Neural progenitor cell (in vitro differentiated cells): Measurements from ENCODE around the gene FBN2. TPM values are rescaled to one million over a fixed set of nuclear protein-coding genes. Genes with fewer than 3 reads are reported as not detected.
A peak's percentile ranks its signal among the peaks of the same experiment; 100 is the strongest.

Experiments
- DNase-seq: peaks from one replicate; pipeline ENCODE4 v3.0.0-alpha.2; 2016; ENCODE audit warnings: low spot score
- H2AFZ ChIP-seq: fragments of 200-600 bp; sonication (generic); replicated peaks from 2 replicates; pipeline ENCODE4 v1.6.1; 2016; ENCODE audit warnings: antibody characterized with exemption
- H3F3A ChIP-seq: fragments of 200-600 bp; sonication (generic); 2 replicates; pipeline ENCODE4 v1.6.1; 2016; ENCODE audit warnings: antibody characterized with exemption, low read depth
- H3K27ac ChIP-seq: fragments of 200-600 bp; sonication (generic); 2 replicates; pipeline ENCODE4 v1.5.1; 2016; ENCODE audit warnings: mild to moderate bottlenecking
- H3K27me3 ChIP-seq: fragments of 200-600 bp; sonication (generic); 2 replicates; pipeline ENCODE4 v1.6.1; 2016; ENCODE audit warnings: mild to moderate bottlenecking, moderate library complexity
- H3K36me3 ChIP-seq: fragments of 200-600 bp; sonication (generic); 2 replicates; pipeline ENCODE4 v1.5.1; 2016
- H3K4me1 ChIP-seq: fragments of 200-600 bp; sonication (generic); 2 replicates; pipeline ENCODE4 v1.6.1; 2016; ENCODE audit warnings: mixed run types
- H3K4me2 ChIP-seq: fragments of 200-600 bp; sonication (generic); 2 replicates; pipeline ENCODE4 v1.6.1; 2016
- H3K4me3 ChIP-seq: fragments of 200-600 bp; sonication (generic); 2 replicates; pipeline ENCODE4 v1.5.1; 2016
- H3K79me2 ChIP-seq: fragments of 200-600 bp; sonication (generic); 2 replicates; pipeline ENCODE4 v1.6.1; 2016; ENCODE audit warnings: low read depth
- H3K9ac ChIP-seq: fragments of 200-600 bp; sonication (generic); 2 replicates; pipeline ENCODE4 v1.6.1; 2016
- H3K9me3 ChIP-seq: fragments of 200-600 bp; sonication (generic); 2 replicates; pipeline ENCODE4 v1.5.1; 2016; ENCODE audit warnings: low read depth
- H4K20me1 ChIP-seq: fragments of 200-600 bp; sonication (generic); 2 replicates; pipeline ENCODE4 v1.6.1; 2016; ENCODE audit warnings: low read depth
- H3K27ac Mint-ChIP-seq: 3 replicates; pipeline ENCODE4 v1.8.0; 2021; ENCODE audit warnings: mixed read lengths
- H3K27me3 Mint-ChIP-seq: 2 replicates; pipeline ENCODE4 v1.8.0; 2022; ENCODE audit warnings: low read depth, mild to moderate bottlenecking, inconsistent platforms, moderate library complexity, mixed read lengths; ENCODE audit not compliant: insufficient read depth
- H3K36me3 Mint-ChIP-seq: 3 replicates; pipeline ENCODE4 v1.8.0; 2021; ENCODE audit warnings: mixed read lengths
- H3K4me1 Mint-ChIP-seq: 3 replicates; pipeline ENCODE4 v1.8.0; 2021; ENCODE audit warnings: mixed read lengths
- H3K4me3 Mint-ChIP-seq: 3 replicates; pipeline ENCODE4 v1.8.0; 2021; ENCODE audit warnings: mild to moderate bottlenecking, moderate library complexity, mixed read lengths
- H3K9me3 Mint-ChIP-seq: 3 replicates; pipeline ENCODE4 v1.8.0; 2020; ENCODE audit warnings: mixed read lengths
- CTCF ChIP-seq: fragments of 200-600 bp; sonication (generic); IDR thresholded peaks from 2 replicates; pipeline ENCODE4 v1.5.1; 2017; ENCODE audit warnings: antibody characterized with exemption, mild to moderate bottlenecking
- EZH2 ChIP-seq: fragments of 200-600 bp; sonication (generic); IDR thresholded peaks from 2 replicates; pipeline ENCODE4 v1.6.1; 2017; ENCODE audit warnings: antibody characterized with exemption, mild to moderate bottlenecking, moderate library complexity
- EZH2phosphoT487 ChIP-seq: fragments of 200-600 bp; sonication (generic); IDR thresholded peaks from 2 replicates; pipeline ENCODE4 v1.6.1; 2017; ENCODE audit warnings: antibody characterized with exemption
- total RNA-seq: library from RNA; depleted of rRNA; stranded (reverse); fragments of >200 nt; gene quantifications from 2 replicates; pipeline ENCODE4 v1.2.3, GENCODE V29; 2015; ENCODE audit warnings: low replicate concordance

The FBN2 gene
- total RNA-seq, 1 donor from 2014 or later, result 88.1 TPM

- no peak overlapping the region for H3K4me3 ChIP-seq
- Mint-ChIP-seq H3K36me3 (no peaks in the 10 kb centered on the region), H3K4me3 (no peak overlapping the region)
Measured at GRCh38 chr5:128541385-128541784, 3.3 kb upstream of the FBN2 start.

GRCh38 chr5:128539038-128539429 lies 989 bp upstream of the FBN2 start:
- H3K4me2 ChIP-seq, result peak overlapping the region; percentile 87
- peaks cover 9% of the 10 kb centered on the region for H4K20me1 ChIP-seq
- H3K27me3 ChIP-seq, result peaks cover 30% of the 10 kb centered on the region
- peaks cover 11% of the 10 kb centered on the region for H3K4me1 ChIP-seq
- peak overlapping the region; percentile 93 for H2AFZ ChIP-seq
- H3K79me2 ChIP-seq, result peaks cover 35% of the 10 kb centered on the region
- no peak for DNase-seq
- Mint-ChIP-seq H3K4me1 (peaks cover 24% of the 10 kb centered on the region), H3K36me3 (peaks cover 4% of the 10 kb centered on the region), H3K27ac (no peak overlapping the region), H3K4me3 (peak overlapping the region; percentile 92), H3K9me3 (no peaks in the 10 kb centered on the region), H3K27me3 (peaks cover 7% of the 10 kb centered on the region)
- peak overlapping the region; percentile 62 for H3K27ac ChIP-seq
- H3K9ac ChIP-seq, result no peak overlapping the region
- H3K4me3 ChIP-seq, result peak overlapping the region; percentile 82
- TF ChIP-seq EZH2phosphoT487 (no peak), EZH2 (no peak), CTCF (no peak)
- no peaks in the 10 kb centered on the region for H3K36me3 ChIP-seq
- H3K9me3 ChIP-seq, result peaks cover 3% of the 10 kb centered on the region
- peaks cover 34% of the 10 kb centered on the region for H3F3A ChIP-seq

More at GRCh38 chr5:128541385-128541784, 3.3 kb upstream of the FBN2 start:
- H3K27ac Mint-ChIP-seq, result no peak overlapping the region
- peaks cover under 1% of the 10 kb centered on the region for H3K4me1 ChIP-seq
- TF ChIP-seq CTCF (no peak), EZH2 (no peak), EZH2phosphoT487 (no peak)
- H3K79me2 ChIP-seq, result peaks cover 13% of the 10 kb centered on the region
- peaks cover 14% of the 10 kb centered on the region for H3K9me3 ChIP-seq
- H3K4me2 ChIP-seq, result no peak overlapping the region
- no peak overlapping the region for H2AFZ ChIP-seq
- H3K4me1 Mint-ChIP-seq, result peaks cover 6% of the 10 kb centered on the region
- H3F3A ChIP-seq, result peaks cover 30% of the 10 kb centered on the region
- peaks cover 4% of the 10 kb centered on the region for H3K27me3 Mint-ChIP-seq
- H3K36me3 ChIP-seq, result peaks cover 8% of the 10 kb centered on the region
- no peak overlapping the region for H3K9ac ChIP-seq
- H3K27me3 ChIP-seq, result peaks cover 16% of the 10 kb centered on the region
- H3K9me3 Mint-ChIP-seq, result no peaks in the 10 kb centered on the region
- no peaks in the 10 kb centered on the region for H4K20me1 ChIP-seq
- H3K27ac ChIP-seq, result no peak overlapping the region
- DNase-seq, result no peak

- no peak for TF ChIP-seq EZH2
- TF ChIP-seq EZH2phosphoT487, result no peak
- TF ChIP-seq CTCF, result no peak
- no peak overlapping the region for H3K27ac Mint-ChIP-seq
- peaks cover 15% of the 10 kb centered on the region for H4K20me1 ChIP-seq
- no peaks in the 10 kb centered on the region for H3K36me3 ChIP-seq
- peaks cover 11% of the 10 kb centered on the region for H3K4me1 ChIP-seq
- peaks cover 35% of the 10 kb centered on the region for H3K79me2 ChIP-seq
- H3F3A ChIP-seq, result peaks cover 34% of the 10 kb centered on the region
- no peaks in the 10 kb centered on the region for H3K9me3 ChIP-seq
- no peaks in the 10 kb centered on the region for H3K9me3 Mint-ChIP-seq
- peaks cover 4% of the 10 kb centered on the region for H3K36me3 Mint-ChIP-seq
- peak overlapping the region; percentile 93 for H2AFZ ChIP-seq
- peaks cover 24% of the 10 kb centered on the region for H3K4me1 Mint-ChIP-seq
- H3K4me3 ChIP-seq, result peak overlapping the region; percentile 82
- no peak overlapping the region for H3K9ac ChIP-seq
- peak; percentile 96 for DNase-seq
- H3K4me2 ChIP-seq, result peak overlapping the region; percentile 87
- H3K4me3 Mint-ChIP-seq, result peak overlapping the region; percentile 92
- peaks cover 30% of the 10 kb centered on the region for H3K27me3 ChIP-seq
- H3K27me3 Mint-ChIP-seq, result peaks cover 7% of the 10 kb centered on the region
- peak overlapping the region; percentile 62 for H3K27ac ChIP-seq
Measured at GRCh38 chr5:128538250-128539037, 399 bp upstream of the FBN2 start.
